T-helper 2 cell treated with Interferon-gamma antibody and Interleukin-4, amounts not matched to agents 5 μg/mL and 100 μg/mL, for 36 hours (primary cell): ENCODE measurements around the gene TGFB1I1.
"Not testable (repeated sequence)": the region's sequence is repeated elsewhere in the genome, so short reads cannot be mapped to it uniquely, and the experiment has no call there.

Experiments
- DNase-seq: peaks from one replicate; pipeline ENCODE4 v3.0.0; 2021; ENCODE audit warnings: low spot score
- H3K27ac Mint-ChIP-seq: one replicate; pipeline ENCODE4 v1.8.0; 2021; ENCODE audit warnings: mild to moderate bottlenecking, mixed read lengths
- H3K27me3 Mint-ChIP-seq: one replicate; pipeline ENCODE4 v1.8.0; 2021; ENCODE audit warnings: low read depth, mixed read lengths
- H3K36me3 Mint-ChIP-seq: one replicate; pipeline ENCODE4 v1.8.0; 2021; ENCODE audit warnings: low read depth, mixed read lengths
- H3K4me1 Mint-ChIP-seq: one replicate; pipeline ENCODE4 v1.8.0; 2021; ENCODE audit warnings: low read depth, mixed read lengths
- H3K4me3 Mint-ChIP-seq: one replicate; pipeline ENCODE4 v1.8.0; 2022; ENCODE audit warnings: mild to moderate bottlenecking, moderate library complexity, mixed read lengths
- H3K9me3 Mint-ChIP-seq: one replicate; pipeline ENCODE4 v1.8.0; 2021; ENCODE audit warnings: mixed read lengths

The TGFB1I1 gene

GRCh38 chr16:31484048-31484447, 12.1 kb downstream of the TGFB1I1 start:
- not testable (repeated sequence) for H3K4me1 Mint-ChIP-seq, DNase-seq, H3K36me3 Mint-ChIP-seq, H3K27ac Mint-ChIP-seq, H3K9me3 Mint-ChIP-seq, H3K4me3 Mint-ChIP-seq
- peaks cover 28% of the 10 kb centered on the region for H3K27me3 Mint-ChIP-seq

- DNase-seq = no peak
- Mint-ChIP-seq H3K36me3 (peaks cover 2% of the 10 kb centered on the region), H3K4me1 (peaks cover 2% of the 10 kb centered on the region), H3K9me3 (no peaks in the 10 kb centered on the region), H3K27ac (no peak overlapping the region), H3K4me3 (no peak overlapping the region), H3K27me3 (peaks cover 26% of the 10 kb centered on the region)
These were observed 12.7 kb downstream of the TGFB1I1 start for GRCh38 chr16:31484491-31485171.

- Mint-ChIP-seq H3K36me3 (peaks cover 5% of the 10 kb centered on the region), H3K4me1 (peaks cover 2% of the 10 kb centered on the region), H3K9me3 (no peaks in the 10 kb centered on the region), H3K27me3 (peaks cover 24% of the 10 kb centered on the region), H3K4me3 (no peak overlapping the region), H3K27ac (no peak overlapping the region)
- DNase-seq = no peak
These were observed 13.6 kb downstream of the TGFB1I1 start for GRCh38 chr16:31485571-31485970.

- no peaks in the 10 kb centered on the region for H3K9me3 Mint-ChIP-seq
- DNase-seq = no peak
- H3K36me3 Mint-ChIP-seq = peaks cover 5% of the 10 kb centered on the region
- H3K4me1 Mint-ChIP-seq = peaks cover 2% of the 10 kb centered on the region
- H3K4me3 Mint-ChIP-seq = peak overlapping the region; percentile 54
- no peak overlapping the region for H3K27ac Mint-ChIP-seq
- peaks cover 21% of the 10 kb centered on the region for H3K27me3 Mint-ChIP-seq
These were observed 14.1 kb downstream of the TGFB1I1 start for GRCh38 chr16:31486045-31486444.

GRCh38 chr16:31487071-31487719, 15.2 kb downstream of the TGFB1I1 start:
- no peak for DNase-seq
- H3K9me3 Mint-ChIP-seq = no peaks in the 10 kb centered on the region
- peak overlapping the region; percentile 88 for H3K4me3 Mint-ChIP-seq
- H3K36me3 Mint-ChIP-seq = peaks cover 10% of the 10 kb centered on the region
- H3K4me1 Mint-ChIP-seq = peaks cover 2% of the 10 kb centered on the region
- peaks cover 17% of the 10 kb centered on the region for H3K27me3 Mint-ChIP-seq
- H3K27ac Mint-ChIP-seq = no peak overlapping the region

- peaks cover 10% of the 10 kb centered on the region for H3K36me3 Mint-ChIP-seq
- peaks cover 2% of the 10 kb centered on the region for H3K4me1 Mint-ChIP-seq
- H3K4me3 Mint-ChIP-seq = peak overlapping the region; percentile 88
- H3K27ac Mint-ChIP-seq = no peak overlapping the region
- H3K27me3 Mint-ChIP-seq = peaks cover 13% of the 10 kb centered on the region
- peak; percentile 47 for DNase-seq
- no peaks in the 10 kb centered on the region for H3K9me3 Mint-ChIP-seq
These were observed 15.9 kb downstream of the TGFB1I1 start for GRCh38 chr16:31487720-31488467.

- Mint-ChIP-seq H3K4me1 (peaks cover 2% of the 10 kb centered on the region), H3K27me3 (peaks cover 13% of the 10 kb centered on the region), H3K27ac (no peak overlapping the region), H3K36me3 (peaks cover 15% of the 10 kb centered on the region), H3K9me3 (no peaks in the 10 kb centered on the region), H3K4me3 (peak overlapping the region; percentile 24)
- DNase-seq = no peak
These were observed 16.7 kb downstream of the TGFB1I1 start for GRCh38 chr16:31488468-31489297.

- Mint-ChIP-seq H3K27me3 (peaks cover 13% of the 10 kb centered on the region), H3K27ac (no peak overlapping the region), H3K4me3 (peak overlapping the region; percentile 24), H3K9me3 (no peaks in the 10 kb centered on the region), H3K36me3 (peaks cover 15% of the 10 kb centered on the region), H3K4me1 (peaks cover 2% of the 10 kb centered on the region)
- no peak for DNase-seq
These were observed 17.3 kb downstream of the TGFB1I1 start for GRCh38 chr16:31489298-31489564.

- H3K36me3 Mint-ChIP-seq = peaks cover 16% of the 10 kb centered on the region
- H3K27ac Mint-ChIP-seq = peak overlapping the region; percentile 60
- peaks cover 2% of the 10 kb centered on the region for H3K4me1 Mint-ChIP-seq
- H3K9me3 Mint-ChIP-seq = no peaks in the 10 kb centered on the region
- peaks cover 13% of the 10 kb centered on the region for H3K27me3 Mint-ChIP-seq
- H3K4me3 Mint-ChIP-seq = peak overlapping the region; percentile 58
- no peak for DNase-seq
These were observed 17.9 kb downstream of the TGFB1I1 start for GRCh38 chr16:31489616-31490584.

- peaks cover 19% of the 10 kb centered on the region for H3K36me3 Mint-ChIP-seq
- H3K4me1 Mint-ChIP-seq = peaks cover 2% of the 10 kb centered on the region
- no peak overlapping the region for H3K4me3 Mint-ChIP-seq
- no peak for DNase-seq
- H3K9me3 Mint-ChIP-seq = no peaks in the 10 kb centered on the region
- no peak overlapping the region for H3K27ac Mint-ChIP-seq
- peaks cover 3% of the 10 kb centered on the region for H3K27me3 Mint-ChIP-seq
These were observed 19.9 kb downstream of the TGFB1I1 start for GRCh38 chr16:31491778-31492418.

GRCh38 chr16:31493506-31494125, 21.7 kb downstream of the TGFB1I1 start:
- Mint-ChIP-seq H3K9me3 (no peaks in the 10 kb centered on the region), H3K27ac (no peak overlapping the region), H3K36me3 (peaks cover 27% of the 10 kb centered on the region), H3K4me1 (no peaks in the 10 kb centered on the region), H3K27me3 (no peaks in the 10 kb centered on the region), H3K4me3 (no peak overlapping the region)
- DNase-seq = no peak

- no peak for DNase-seq
- peaks cover 32% of the 10 kb centered on the region for H3K36me3 Mint-ChIP-seq
These were observed 24.7 kb downstream of the TGFB1I1 start for GRCh38 chr16:31496670-31497069.

More at GRCh38 chr16:31496670-31497069, 24.7 kb downstream of the TGFB1I1 start:
- Mint-ChIP-seq H3K4me3 (no peak overlapping the region), H3K9me3 (no peaks in the 10 kb centered on the region), H3K27ac (no peak overlapping the region), H3K27me3 (no peaks in the 10 kb centered on the region), H3K4me1 (no peaks in the 10 kb centered on the region)
